ENCODE results near the gene COX7B2. TPM values are rescaled to one million over a fixed set of nuclear protein-coding genes. Genes with fewer than 3 reads are reported as not detected.

The COX7B2 gene
- total RNA-seq, 1 donor from 2014 or later = not detected

DNA sequence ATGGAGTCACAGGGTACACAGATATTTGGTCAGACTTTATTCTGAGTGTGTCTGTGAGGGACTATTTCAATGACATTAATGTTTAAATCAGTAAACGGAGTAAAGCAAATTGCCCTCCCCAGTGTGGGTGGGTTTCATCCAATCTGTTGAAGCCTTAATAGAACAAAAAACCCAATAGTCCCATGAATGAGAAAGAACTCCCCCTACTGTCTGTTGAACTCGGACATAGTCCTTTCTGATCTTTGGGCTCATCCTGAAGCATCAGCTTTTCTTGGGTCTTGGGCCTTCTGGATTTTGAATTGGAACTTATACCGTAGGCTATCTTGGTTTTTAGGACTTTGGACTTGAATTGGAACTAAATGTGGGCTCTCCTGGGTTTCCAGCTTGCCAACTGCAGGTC, 193.6 kb downstream of the COX7B2 start:
- no peak for DNase-seq

GRCh38 chr4:46698891-46699290, 210.2 kb downstream of the COX7B2 start:
- no peak for DNase-seq

Other genes starting within 250 kb of the COX7B2 start
- 0.21 TPM for gene GABRA4, start 84.3 kb upstream of the COX7B2 start, total RNA-seq
- gene GABRB1, start 122.3 kb upstream of the COX7B2 start, total RNA-seq = not detected

All from tongue (tissue), 2 donors.